ENCODE measurements around the gene NUP210L.
"Not testable (repeated sequence)": the region's sequence is repeated elsewhere in the genome, so short reads cannot be mapped to it uniquely, and the experiment has no call there.

Gene NUP210L

GRCh38 chr1:154158307-154159125, 3.6 kb upstream of the NUP210L start:
- no peak for TF ChIP-seq CTCF (IDR thresholded peaks at IDR 0.05; ENCODE audit: borderline replicate concordance, control extremely low read depth, extremely low read depth, insufficient read depth, missing control alignments)
- in situ Hi-C loops (cut with MboI; ENCODE audit: low sequenced_read_pairs, unreplicated experiment), result no loop called here
- DNase-seq (ENCODE audit: low spot score), result no peak

DNA sequence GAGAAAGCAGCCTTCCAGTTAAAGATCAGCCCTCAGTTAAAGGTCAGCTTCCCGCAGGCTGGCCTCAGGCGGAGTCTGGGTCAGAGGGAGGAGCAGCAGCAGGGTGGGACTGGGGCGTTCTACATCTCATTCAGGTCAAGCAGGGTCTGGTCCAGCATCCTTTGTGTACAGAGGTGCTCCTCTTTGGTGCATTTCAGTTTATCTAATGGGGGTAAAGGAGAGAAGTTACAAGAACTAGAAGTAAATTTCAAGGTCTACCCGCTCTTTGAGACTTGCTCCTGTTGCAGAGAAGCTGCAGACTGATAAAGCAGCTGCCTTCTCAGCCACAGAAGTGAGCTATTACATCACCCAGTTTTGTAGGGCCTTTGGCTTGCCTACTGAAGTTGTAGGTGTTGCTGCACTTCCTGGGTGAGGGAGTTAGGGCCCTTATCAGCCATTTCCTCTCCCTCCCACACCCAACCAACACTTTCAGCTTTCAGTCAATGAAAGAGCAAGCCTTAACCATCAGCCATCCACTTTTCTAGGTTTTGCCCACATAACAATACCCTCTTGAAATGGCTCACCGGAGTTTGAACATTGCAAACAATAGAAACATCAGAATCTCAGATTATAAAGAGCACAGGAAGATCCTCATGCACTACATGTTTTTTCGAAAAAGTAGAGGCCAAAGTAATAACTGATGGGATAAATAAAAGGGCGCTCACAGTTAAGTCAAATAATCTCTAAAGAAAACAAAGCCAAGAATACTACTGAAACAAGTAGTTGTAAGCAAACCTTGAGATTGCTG, 2.8 kb upstream of the NUP210L start:
- peak; percentile 82 for DNase-seq (ENCODE audit: low spot score)
- in situ Hi-C loops (cut with MboI; ENCODE audit: low sequenced_read_pairs, unreplicated experiment), result no loop called here
- TF ChIP-seq CTCF (IDR thresholded peaks at IDR 0.05; ENCODE audit: borderline replicate concordance, control extremely low read depth, extremely low read depth, insufficient read depth, missing control alignments), result no peak

DNA sequence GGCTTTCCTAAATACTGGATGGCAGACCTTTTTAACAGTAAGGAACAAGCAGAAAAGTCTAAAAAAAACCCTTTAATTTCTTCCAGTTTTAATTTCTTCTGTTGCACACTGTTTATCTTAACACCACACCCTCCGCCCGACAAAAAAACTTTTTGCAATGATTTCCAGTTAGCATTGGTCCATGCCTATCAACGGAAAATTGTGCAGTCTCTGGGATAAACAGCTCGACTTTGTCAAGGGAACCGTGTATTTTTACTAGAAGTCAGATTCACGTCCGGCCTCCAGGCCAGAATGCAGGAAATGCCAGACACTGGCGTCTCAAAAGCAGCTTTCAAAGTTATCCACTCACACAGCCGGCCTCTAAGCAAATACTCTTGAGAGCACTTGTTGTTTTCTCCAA, 378 bp upstream of the NUP210L start:
- DNase-seq (ENCODE audit: low spot score), result no peak
- TF ChIP-seq CTCF (IDR thresholded peaks at IDR 0.05; ENCODE audit: borderline replicate concordance, control extremely low read depth, extremely low read depth, insufficient read depth, missing control alignments), result no peak
- in situ Hi-C loops (cut with MboI; ENCODE audit: low sequenced_read_pairs, unreplicated experiment), result no loop called here

GRCh38 chr1:154154053-154154452, 820 bp downstream of the NUP210L start:
- no peak for TF ChIP-seq CTCF (IDR thresholded peaks at IDR 0.05; ENCODE audit: borderline replicate concordance, control extremely low read depth, extremely low read depth, insufficient read depth, missing control alignments)
- in situ Hi-C loops (cut with MboI; ENCODE audit: low sequenced_read_pairs, unreplicated experiment), result no loop called here
- no peak for DNase-seq (ENCODE audit: low spot score)

- no peak for TF ChIP-seq CTCF (IDR thresholded peaks at IDR 0.05; ENCODE audit: borderline replicate concordance, control extremely low read depth, extremely low read depth, insufficient read depth, missing control alignments)
- in situ Hi-C loops (cut with MboI; ENCODE audit: low sequenced_read_pairs, unreplicated experiment), result no loop called here
- no peak for DNase-seq (ENCODE audit: low spot score)
Observed at GRCh38 chr1:154151311-154151710, 3.6 kb downstream of the NUP210L start.

GRCh38 chr1:154148807-154149206, 6.1 kb downstream of the NUP210L start:
- in situ Hi-C loops (cut with MboI; ENCODE audit: low sequenced_read_pairs, unreplicated experiment), result no loop called here
- TF ChIP-seq CTCF (IDR thresholded peaks at IDR 0.05; ENCODE audit: borderline replicate concordance, control extremely low read depth, extremely low read depth, insufficient read depth, missing control alignments), result no peak
- peak; percentile 57 for DNase-seq (ENCODE audit: low spot score)

- in situ Hi-C loops (cut with MboI; ENCODE audit: low sequenced_read_pairs, unreplicated experiment); DNase-seq (ENCODE audit: low spot score): not testable (repeated sequence)
Observed at GRCh38 chr1:154147505-154147904, 7.4 kb downstream of the NUP210L start.
